B cell (primary cell): ENCODE results near the gene DNAJA3. TPM values are rescaled to one million over a fixed set of nuclear protein-coding genes. Genes with fewer than 3 reads are reported as not detected.

Experiments
- ATAC-seq: fragments of 200-7000 bp; cut with Tn5 transposase; one replicate; pipeline ENCODE4 v1.10.0; 2021; ENCODE audit warnings: low read depth, mild to moderate bottlenecking, moderate number of reproducible peaks, moderate library complexity
- CTCF ChIA-PET: fragments of 350-600 bp; sonication (Branson Sonifier 250); formaldehyde crosslinking; loops from one replicate; lab custom pipeline; 2021; ENCODE audit warnings: antibody characterized with exemption, inconsistent platforms; lab: Charles Lee
- POLR2A ChIA-PET: fragments of 350-600 bp; sonication (Branson Sonifier 250); formaldehyde crosslinking; loops from one replicate; lab custom pipeline; 2021; ENCODE audit warnings: antibody characterized with exemption; lab: Charles Lee
- DNase-seq: peaks from one replicate; pipeline ENCODE4 v3.0.0; 2013
- H2AFZ ChIP-seq: 2 replicates; pipeline ENCODE4 v1.6.1; 2012; ENCODE audit warnings: mild to moderate bottlenecking, low read depth, low read length; ENCODE audit not compliant: insufficient read depth, poor library complexity, severe bottlenecking
- H3K27ac ChIP-seq, 2 donors: 1 replicate in 1 of 2; 2 replicates in 1 of 2; pipeline ENCODE4 v1.5.1; 2012 to 2013; ENCODE audit warnings: low read length in 2 of 2, mild to moderate bottlenecking in 2 of 2, moderate library complexity in 1 of 2
- H3K27me3 ChIP-seq, 4 experiments: fragments of 200-600 bp in 1 of 4; sonication (generic) in 1 of 4; replicated peaks in 1 of 4; 1 replicate in 2 of 4; 2 replicates in 2 of 4; pipeline versions ENCODE4 v1.6.1 to v1.7.0; 2013 to 2016; ENCODE audit warnings: low read length in 3 of 4, mild to moderate bottlenecking in 2 of 4, mixed read lengths in 1 of 4, moderate library complexity in 1 of 4; ENCODE audit not compliant: insufficient read depth in 4 of 4, control insufficient read depth in 3 of 4; ENCODE audit errors: control extremely low read depth in 1 of 4
- H3K36me3 ChIP-seq, 2 experiments: replicated peaks in 1 of 2; 1 replicate in 1 of 2; 2 replicates in 1 of 2; pipeline versions ENCODE4 v1.6.1 to v1.7.1; 2013; ENCODE audit warnings: low read length in 1 of 2; ENCODE audit not compliant: insufficient read depth in 2 of 2, control insufficient read depth in 1 of 2; ENCODE audit errors: control extremely low read depth in 1 of 2, extremely low read depth in 1 of 2
- H3K4me1 ChIP-seq, 2 donors: fragments of 200-600 bp in 1 of 2; sonication (generic) in 1 of 2; 1 replicate in 1 of 2; 2 replicates in 1 of 2; pipeline versions ENCODE4 v1.5.1 to v1.6.1; 2013 to 2017; ENCODE audit warnings: low read length in 2 of 2; ENCODE audit not compliant: control insufficient read depth in 2 of 2, insufficient read depth in 2 of 2
- H3K4me2 ChIP-seq: replicated peaks from 2 replicates; pipeline ENCODE3; 2012; ENCODE audit warnings: mild to moderate bottlenecking, low read depth, low read length; ENCODE audit not compliant: poor library complexity, severe bottlenecking
- H3K4me3 ChIP-seq, 5 experiments: fragments of 200-600 bp in 1 of 5; sonication (generic) in 1 of 5; 1 replicate in 3 of 5; 2 replicates in 2 of 5; pipeline versions ENCODE4 v1.5.1 to v1.7.0; 2011 to 2016; ENCODE audit warnings: low read length in 4 of 5, mild to moderate bottlenecking in 4 of 5, low read depth in 2 of 5, control low read depth in 1 of 5, moderate library complexity in 1 of 5; ENCODE audit not compliant: insufficient read depth in 1 of 5; ENCODE audit errors: control extremely low read depth in 1 of 5, extremely low read depth in 1 of 5
- H3K79me2 ChIP-seq: fragments of 200-600 bp; sonication (generic); one replicate; pipeline ENCODE4 v1.6.0; 2016; ENCODE audit warnings: low read length; ENCODE audit not compliant: control insufficient read depth, insufficient read depth
- H3K9ac ChIP-seq: fragments of 200-600 bp; sonication (generic); 2 replicates; pipeline ENCODE4 v1.6.1; 2017; ENCODE audit warnings: mild to moderate bottlenecking, low read length, moderate library complexity
- H3K9me3 ChIP-seq, 3 donors: one replicate each; pipeline versions ENCODE4 v1.6.1 to v1.7.1; 2013; ENCODE audit warnings: low read length in 2 of 3; ENCODE audit not compliant: control insufficient read depth in 2 of 3, insufficient read depth in 1 of 3; ENCODE audit errors: control extremely low read depth in 1 of 3
- H4K20me1 ChIP-seq: 2 replicates; pipeline ENCODE4 v1.6.0; 2012; ENCODE audit warnings: mild to moderate bottlenecking, low read length; ENCODE audit not compliant: insufficient read depth, control insufficient read depth, poor library complexity, severe bottlenecking
- H3K27ac Mint-ChIP-seq: one replicate; pipeline ENCODE4 v1.8.0; 2021; ENCODE audit warnings: mixed read lengths
- H3K27me3 Mint-ChIP-seq: one replicate; pipeline ENCODE4 v1.8.0; 2021; ENCODE audit warnings: mixed read lengths
- H3K4me1 Mint-ChIP-seq: one replicate; pipeline ENCODE4 v1.8.0; 2021; ENCODE audit warnings: mixed read lengths
- H3K4me3 Mint-ChIP-seq: one replicate; pipeline ENCODE4 v1.8.0; 2021; ENCODE audit warnings: mixed read lengths
- H3K9me3 Mint-ChIP-seq: one replicate; pipeline ENCODE4 v1.8.0; 2022; ENCODE audit warnings: mixed read lengths; ENCODE audit not compliant: insufficient read depth
- EZH2 ChIP-seq: IDR thresholded peaks from 2 replicates; pipeline ENCODE4 v1.6.1; 2012; ENCODE audit warnings: borderline replicate concordance, low read depth, mild to moderate bottlenecking, moderate library complexity, low read length; ENCODE audit not compliant: insufficient read depth, poor library complexity, severe bottlenecking
- WGBS: methylation state at CpG from one replicate; pipeline ENCODE4 v1.1.5; 2013; ENCODE audit warnings: missing lambda C conversion rate; ENCODE audit not compliant: insufficient coverage; 5-methylcytosine and 5-hydroxymethylcytosine counted together
- intact Hi-C: fragments of 100-400 bp; cut with micrococcal nuclease; formaldehyde crosslinking; loops from one replicate; pipeline ENCODE4 v1.10.0; 2022
- polyA plus RNA-seq: library from polyadenylated mRNA; depleted of rRNA; stranded (reverse); fragments of >200 nt; gene quantifications from 2 replicates; pipeline ENCODE4 v1.2.3, GENCODE V29; 2012
- total RNA-seq, 2 donors: library from RNA; stranded (reverse); fragments of 120-200 nt in 1 of 2; gene quantifications; 1 replicate in 1 of 2; 2 replicates in 1 of 2; pipeline versions ENCODE4 v1.2.3 to v1.2.4, GENCODE V29; 2013 to 2022
- TF ChIP-seq, protein P1 (sequence below): fragments of 200-600 bp; IDR thresholded peaks from one replicate; pipeline ENCODE4 v1.8.0; 2022; ENCODE audit warnings: antibody characterized with exemption, mild to moderate bottlenecking

The DNAJA3 gene
- total and polyA plus RNA-seq, 2 donors (not counting 1 experiment from before 2014, with no cell fraction given): 59.3 to 67.7 TPM

DNA sequence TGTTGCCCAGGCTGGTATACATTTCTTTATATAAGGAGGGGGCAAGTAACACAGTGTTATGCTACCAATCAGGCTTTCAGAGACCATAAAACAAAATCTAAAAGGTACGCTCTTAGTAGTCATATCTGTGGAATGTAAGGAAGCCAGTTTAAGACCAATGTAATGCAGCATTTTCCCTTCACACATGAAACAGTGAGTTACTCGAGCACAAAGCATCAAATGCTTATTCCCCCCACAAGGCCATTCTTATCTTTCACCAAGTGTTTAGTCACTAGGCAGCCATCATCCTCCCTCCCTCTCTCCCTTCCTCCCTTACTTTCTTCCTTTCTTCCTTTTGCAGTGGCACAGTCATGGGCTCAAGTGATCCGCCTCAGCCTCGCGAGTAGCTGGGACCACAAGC is 63.4 kb downstream of the DNAJA3 start:
- H3K4me1 ChIP-seq: peaks cover 6 to 7% of the 10 kb centered on the region in 2 donors
- no peak overlapping the region for H3K4me2 ChIP-seq
- Mint-ChIP-seq H3K27ac (no peak overlapping the region), H3K4me3 (no peak overlapping the region), H3K4me1 (peaks cover 11% of the 10 kb centered on the region), H3K9me3 (no peaks in the 10 kb centered on the region), H3K27me3 (no peaks in the 10 kb centered on the region)
- no peaks in the 10 kb centered on the region for H3K27me3 ChIP-seq
- peaks cover 93% of the 10 kb centered on the region for H3K79me2 ChIP-seq
- no peak overlapping the region for H2AFZ ChIP-seq
- ChIA-PET POLR2A (no interaction called here), CTCF (interaction anchor here (0.6 to 1.4 kb wide), 3 partner anchors 12 to 60 kb away, joined by 3 to 4 read pairs (median 4); no protein-coding TSS in a partner anchor)
- no peaks in the 10 kb centered on the region for H3K9me3 ChIP-seq
- peaks cover 6% of the 10 kb centered on the region for H4K20me1 ChIP-seq
- H3K36me3 ChIP-seq: peaks cover 0 to 60% of the 10 kb centered on the region in 2 experiments
- no peak for ATAC-seq
- intact Hi-C loops: no loop called here
- no peak overlapping the region for H3K9ac ChIP-seq
- no peak overlapping the region for H3K27ac ChIP-seq
- DNase-seq: no peak
- TF ChIP-seq EZH2: no peak
- 89% methylated on average over 1 of the region's 5 CpGs for WGBS
- H3K4me3 ChIP-seq: no peak overlapping the region

DNA sequence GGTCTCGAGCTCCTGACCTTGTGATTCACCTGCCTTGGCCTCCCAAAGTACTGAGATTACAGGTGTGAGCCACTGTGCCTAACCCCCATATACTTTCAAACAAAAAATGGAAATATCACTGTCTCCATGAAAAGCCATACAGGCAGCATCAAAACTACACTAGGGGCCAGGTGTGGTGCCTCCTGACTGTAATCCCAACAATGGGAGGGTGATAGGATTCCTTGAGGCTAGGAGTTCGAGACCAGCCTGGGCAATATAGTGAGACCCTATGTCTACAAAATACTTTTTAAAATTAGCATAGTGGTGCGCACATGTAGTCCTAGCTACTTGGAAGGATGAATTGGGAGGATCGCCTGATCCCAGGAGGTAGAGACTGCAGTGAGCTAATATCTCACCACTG is 66.2 kb downstream of the DNAJA3 start:
- Histone ChIP-seq H3K27me3 (no peaks in the 10 kb centered on the region), H3K36me3 (peaks cover 1 to 46% of the 10 kb centered on the region in 2 experiments), H3K4me3 (no peak overlapping the region), H3K9me3 (no peaks in the 10 kb centered on the region), H4K20me1 (peaks cover 11% of the 10 kb centered on the region), H2AFZ (no peak overlapping the region), H3K79me2 (peaks cover 84% of the 10 kb centered on the region), H3K9ac (no peak overlapping the region), H3K27ac (no peak overlapping the region), H3K4me2 (no peak overlapping the region), H3K4me1 (peaks cover 6 to 7% of the 10 kb centered on the region in 2 donors)
- DNase-seq (no peak), ATAC-seq (no peak)
- Mint-ChIP-seq H3K9me3 (no peaks in the 10 kb centered on the region), H3K4me1 (peaks cover 9% of the 10 kb centered on the region), H3K4me3 (no peak overlapping the region), H3K27ac (no peak overlapping the region), H3K27me3 (no peaks in the 10 kb centered on the region)
- ChIA-PET POLR2A (no interaction called here), CTCF (no interaction called here)
- intact Hi-C loops: no loop called here
- TF ChIP-seq, protein P1, sequence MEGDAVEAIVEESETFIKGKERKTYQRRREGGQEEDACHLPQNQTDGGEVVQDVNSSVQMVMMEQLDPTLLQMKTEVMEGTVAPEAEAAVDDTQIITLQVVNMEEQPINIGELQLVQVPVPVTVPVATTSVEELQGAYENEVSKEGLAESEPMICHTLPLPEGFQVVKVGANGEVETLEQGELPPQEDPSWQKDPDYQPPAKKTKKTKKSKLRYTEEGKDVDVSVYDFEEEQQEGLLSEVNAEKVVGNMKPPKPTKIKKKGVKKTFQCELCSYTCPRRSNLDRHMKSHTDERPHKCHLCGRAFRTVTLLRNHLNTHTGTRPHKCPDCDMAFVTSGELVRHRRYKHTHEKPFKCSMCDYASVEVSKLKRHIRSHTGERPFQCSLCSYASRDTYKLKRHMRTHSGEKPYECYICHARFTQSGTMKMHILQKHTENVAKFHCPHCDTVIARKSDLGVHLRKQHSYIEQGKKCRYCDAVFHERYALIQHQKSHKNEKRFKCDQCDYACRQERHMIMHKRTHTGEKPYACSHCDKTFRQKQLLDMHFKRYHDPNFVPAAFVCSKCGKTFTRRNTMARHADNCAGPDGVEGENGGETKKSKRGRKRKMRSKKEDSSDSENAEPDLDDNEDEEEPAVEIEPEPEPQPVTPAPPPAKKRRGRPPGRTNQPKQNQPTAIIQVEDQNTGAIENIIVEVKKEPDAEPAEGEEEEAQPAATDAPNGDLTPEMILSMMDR: no peak
- no peak for TF ChIP-seq EZH2
- WGBS: 100% methylated on average over 1 of the region's 4 CpGs
